Natural killer cell (primary cell): ENCODE measurements around the gene PWWP2B. TPM values are rescaled to one million over a fixed set of nuclear protein-coding genes. Genes with fewer than 3 reads are reported as not detected.
A peak's percentile ranks its signal among the peaks of the same experiment; 100 is the strongest.

Experiments
- ATAC-seq, 3 donors: fragments of 150-1000 bp in 2 of 3; fragments of 200-7000 bp in 1 of 3; cut with Tn5 transposase; 1 replicate in 1 of 3; 2 replicates in 2 of 3; pipeline ENCODE4 v1.10.0; 2021; ENCODE audit warnings: mild to moderate bottlenecking in 2 of 3, moderate library complexity in 2 of 3
- DNase-seq, 2 donors: peaks; one replicate each; pipeline versions ENCODE4 v3.0.0 to v3.0.0-alpha.2; 2013 to 2021; ENCODE audit warnings: mixed read lengths in 1 of 2
- H3K27ac ChIP-seq: one replicate; pipeline ENCODE4 v1.5.1; 2013; ENCODE audit warnings: mild to moderate bottlenecking, low read length
- H3K27me3 ChIP-seq: one replicate; pipeline ENCODE4 v1.6.1; 2013; ENCODE audit warnings: low read length; ENCODE audit not compliant: control insufficient read depth, insufficient read depth
- H3K36me3 ChIP-seq: one replicate; pipeline ENCODE4 v1.6.1; 2013; ENCODE audit warnings: low read length; ENCODE audit not compliant: control insufficient read depth, insufficient read depth
- H3K4me1 ChIP-seq: one replicate; pipeline ENCODE4 v1.6.1; 2013; ENCODE audit warnings: low read length; ENCODE audit not compliant: control insufficient read depth, insufficient read depth
- H3K4me3 ChIP-seq: one replicate; pipeline ENCODE4 v1.5.1; 2013; ENCODE audit warnings: low read length
- H3K9me3 ChIP-seq: one replicate; pipeline ENCODE4 v1.6.1; 2013; ENCODE audit warnings: low read length; ENCODE audit not compliant: control insufficient read depth, insufficient read depth
- H3K27ac Mint-ChIP-seq, 2 donors: one replicate each; pipeline ENCODE4 v1.8.0; 2022; ENCODE audit warnings: mild to moderate bottlenecking in 2 of 2, mixed read lengths in 2 of 2, moderate library complexity in 1 of 2
- H3K27me3 Mint-ChIP-seq, 2 donors: one replicate each; pipeline ENCODE4 v1.8.0; 2022; ENCODE audit warnings: low read depth in 2 of 2, mixed read lengths in 2 of 2
- H3K36me3 Mint-ChIP-seq: one replicate; pipeline ENCODE4 v1.8.0; 2022; ENCODE audit warnings: mixed read lengths
- H3K4me1 Mint-ChIP-seq, 2 donors: one replicate each; pipeline ENCODE4 v1.8.0; 2022; ENCODE audit warnings: mixed read lengths in 2 of 2
- H3K4me3 Mint-ChIP-seq: one replicate; pipeline ENCODE4 v1.8.0; 2022; ENCODE audit warnings: mild to moderate bottlenecking, moderate library complexity, mixed read lengths
- H3K9me3 Mint-ChIP-seq, 2 donors: one replicate each; pipeline ENCODE4 v1.8.0; 2022; ENCODE audit warnings: mixed read lengths in 2 of 2
- CTCF ChIP-seq: fragments of 200-600 bp; IDR thresholded peaks from one replicate; pipeline ENCODE4 v1.8.0; 2022; ENCODE audit warnings: antibody characterized with exemption
- WGBS: methylation state at CpG from one replicate; pipeline ENCODE4 v1.1.7; 2013; ENCODE audit warnings: missing lambda C conversion rate; ENCODE audit not compliant: insufficient coverage; 5-methylcytosine and 5-hydroxymethylcytosine counted together
- intact Hi-C: fragments of 100-400 bp; cut with micrococcal nuclease; formaldehyde crosslinking; loops from one replicate; pipeline ENCODE4 v1.14.2; 2022
- total RNA-seq, 4 donors: library from RNA; stranded (reverse); fragments of 120-200 nt in 1 of 4; gene quantifications; one replicate each; pipeline versions ENCODE4 v1.2.3 to v1.2.4, GENCODE V29; 2013 to 2022

PWWP2B gene
- total RNA-seq, 3 donors from 2014 or later (not counting 1 experiment from before 2014, with no cell fraction given) = 23.7 to 29.5 (median 24.4) TPM

GRCh38 chr10:132417957-132418441 lies 21.0 kb downstream of the PWWP2B start:
- Histone ChIP-seq H3K4me3 (no peak overlapping the region), H3K4me1 (peaks cover 72% of the 10 kb centered on the region), H3K9me3 (no peaks in the 10 kb centered on the region), H3K27ac (peak overlapping the region; percentile 80), H3K27me3 (no peaks in the 10 kb centered on the region), H3K36me3 (peaks cover 3% of the 10 kb centered on the region)
- Mint-ChIP-seq H3K4me1 (peaks cover 25 to 53% of the 10 kb centered on the region in 2 donors), H3K27me3 (no peaks in the 10 kb centered on the region), H3K4me3 (no peak overlapping the region), H3K9me3 (no peaks in the 10 kb centered on the region), H3K27ac (peak overlapping the region in 1 of 2 donors; percentile 97), H3K36me3 (no peaks in the 10 kb centered on the region)
- intact Hi-C loops = no loop called here
- WGBS = 66% methylated on average over 20 of the region's 20 CpGs
- TF ChIP-seq CTCF = no peak
- DNase-seq (no peak), ATAC-seq (no peak)

GRCh38 chr10:132418527-132419416 lies 21.8 kb downstream of the PWWP2B start:
- H3K4me3 Mint-ChIP-seq = no peak overlapping the region
- Histone ChIP-seq H3K27me3 (no peaks in the 10 kb centered on the region), H3K27ac (peak overlapping the region; percentile 80), H3K4me3 (no peak overlapping the region), H3K36me3 (peaks cover 3% of the 10 kb centered on the region), H3K4me1 (peaks cover 76% of the 10 kb centered on the region), H3K9me3 (no peaks in the 10 kb centered on the region)
- peak overlapping the region in 1 of 2 donors; percentile 97 for H3K27ac Mint-ChIP-seq
- intact Hi-C loops = no loop called here
- no peaks in the 10 kb centered on the region for H3K27me3 Mint-ChIP-seq
- WGBS = 59% methylated on average over 18 of the region's 18 CpGs
- H3K9me3 Mint-ChIP-seq = no peaks in the 10 kb centered on the region
- TF ChIP-seq CTCF = no peak
- H3K4me1 Mint-ChIP-seq = peaks cover 25 to 54% of the 10 kb centered on the region in 2 donors
- no peaks in the 10 kb centered on the region for H3K36me3 Mint-ChIP-seq
- ATAC-seq (no peak), DNase-seq (no peak)

- peaks cover 81% of the 10 kb centered on the region for H3K4me1 ChIP-seq
- intact Hi-C loops = loop anchor here (2.0 kb wide), 2 partner anchors 23 to 27 kb away; partner anchors contain the start of gene PWWP2B
Measured at GRCh38 chr10:132419538-132420468, 22.8 kb downstream of the PWWP2B start.

More at GRCh38 chr10:132419538-132420468, 22.8 kb downstream of the PWWP2B start:
- Mint-ChIP-seq H3K4me1 (peaks cover 18 to 49% of the 10 kb centered on the region in 2 donors), H3K4me3 (no peak overlapping the region), H3K27ac (peak overlapping the region; percentile 85 to 97), H3K9me3 (no peaks in the 10 kb centered on the region), H3K27me3 (no peaks in the 10 kb centered on the region), H3K36me3 (no peaks in the 10 kb centered on the region)
- TF ChIP-seq CTCF = no peak
- WGBS = 85% methylated on average over 25 of the region's 25 CpGs
- no peak for DNase-seq
- Histone ChIP-seq H3K4me3 (no peak overlapping the region), H3K27me3 (no peaks in the 10 kb centered on the region), H3K27ac (peak overlapping the region; percentile 99), H3K36me3 (peaks cover 3% of the 10 kb centered on the region), H3K9me3 (no peaks in the 10 kb centered on the region)
- ATAC-seq = no peak
